Hippocampal formation (tissue), 2 donors: ENCODE data around the gene VN1R5.
A peak's percentile ranks its signal among the peaks of the same experiment; 100 is the strongest.
"Not testable (repeated sequence)": the region's sequence is repeated elsewhere in the genome, so short reads cannot be mapped to it uniquely, and the experiment has no call there.

Experiments
- DNase-seq, 2 donors: peaks; one replicate each; lab custom pipeline; 2025; lab: John Stamatoyannopoulos, UW

The VN1R5 gene

GRCh38 chr1:247255772-247256171 is at the start of gene VN1R5:
TSS of gene VN1R5 (plus strand) at chr1:247256072.
- not testable (repeated sequence) for DNase-seq

- no peak for DNase-seq
Observed at GRCh38 chr1:247209396-247209795, 46.5 kb upstream of the VN1R5 start.

- no peak for DNase-seq
Observed at GRCh38 chr1:247210062-247210375, 45.9 kb upstream of the VN1R5 start.

GRCh38 chr1:247210376-247211117 is 45.3 kb upstream of the VN1R5 start:
- peak; percentile 94 to 97 for DNase-seq

GRCh38 chr1:247211339-247211738 is 44.5 kb upstream of the VN1R5 start:
- DNase-seq, result no peak

- no peak for DNase-seq
Observed at GRCh38 chr1:247212012-247212411, 43.9 kb upstream of the VN1R5 start.

- no peak for DNase-seq
Observed at GRCh38 chr1:247212627-247213617, 43.0 kb upstream of the VN1R5 start.

- no peak for DNase-seq
Observed at GRCh38 chr1:247216261-247216660, 39.6 kb upstream of the VN1R5 start.

- DNase-seq, result no peak
Observed at GRCh38 chr1:247218121-247218651, 37.7 kb upstream of the VN1R5 start.

- not testable (repeated sequence) for DNase-seq
Observed at GRCh38 chr1:247220280-247220679, 35.6 kb upstream of the VN1R5 start.

GRCh38 chr1:247222840-247223239 is 33.0 kb upstream of the VN1R5 start:
- no peak for DNase-seq

GRCh38 chr1:247224822-247225221 is 31.1 kb upstream of the VN1R5 start:
- DNase-seq, result no peak

GRCh38 chr1:247228133-247228532 is 27.7 kb upstream of the VN1R5 start:
- no peak for DNase-seq

- no peak for DNase-seq
Observed at GRCh38 chr1:247241691-247242090, 14.2 kb upstream of the VN1R5 start.

GRCh38 chr1:247243524-247244137 is 12.2 kb upstream of the VN1R5 start:
- DNase-seq, result no peak

GRCh38 chr1:247246325-247247115 is 9.4 kb upstream of the VN1R5 start:
- DNase-seq, result no peak

GRCh38 chr1:247247568-247247967 is 8.3 kb upstream of the VN1R5 start:
- DNase-seq, result no peak

- no peak for DNase-seq
Observed at GRCh38 chr1:247266053-247266452, 10.2 kb downstream of the VN1R5 start.

- DNase-seq, result no peak
Observed at GRCh38 chr1:247268390-247269045, 12.6 kb downstream of the VN1R5 start.

GRCh38 chr1:247269133-247269532 is 13.3 kb downstream of the VN1R5 start:
- no peak for DNase-seq

GRCh38 chr1:247270003-247270402 is 14.1 kb downstream of the VN1R5 start:
- no peak for DNase-seq
